RCC 7860 (cell line): ENCODE measurements around the gene DBNDD1.

ENCODE experiments used
- DNase-seq: peaks from one replicate; pipeline ENCODE4 v3.0.0-alpha.2; 2015; ENCODE audit warnings: low spot score
- FAIRE-seq: peaks from 2 replicates; lab custom pipeline; 2012; peaks lifted over from hg19 to GRCh38; lab: Jason Lieb, UNC

DBNDD1 gene

DNA sequence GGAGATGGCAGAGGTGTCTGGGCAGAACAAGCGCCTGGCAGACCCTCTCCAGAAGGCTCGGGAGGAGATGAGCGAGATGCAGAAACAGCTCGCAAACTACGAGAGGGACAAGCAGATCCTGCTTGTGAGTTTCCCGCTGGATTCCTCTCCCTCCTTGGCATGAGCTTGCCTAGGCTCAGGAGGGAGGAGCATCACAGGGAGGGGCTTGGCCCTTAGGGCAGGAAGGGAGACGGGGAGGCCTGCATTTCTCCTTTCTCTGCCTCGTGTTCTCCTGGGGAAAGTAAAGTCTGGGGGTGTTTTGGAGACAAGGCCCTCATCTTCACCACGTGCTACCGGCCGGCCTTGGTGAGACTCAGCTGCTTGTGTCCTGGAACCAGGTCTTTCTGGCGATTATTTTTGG, 18.0 kb upstream of the DBNDD1 start:
- no peak for FAIRE-seq
- DNase-seq = no peak

DNA sequence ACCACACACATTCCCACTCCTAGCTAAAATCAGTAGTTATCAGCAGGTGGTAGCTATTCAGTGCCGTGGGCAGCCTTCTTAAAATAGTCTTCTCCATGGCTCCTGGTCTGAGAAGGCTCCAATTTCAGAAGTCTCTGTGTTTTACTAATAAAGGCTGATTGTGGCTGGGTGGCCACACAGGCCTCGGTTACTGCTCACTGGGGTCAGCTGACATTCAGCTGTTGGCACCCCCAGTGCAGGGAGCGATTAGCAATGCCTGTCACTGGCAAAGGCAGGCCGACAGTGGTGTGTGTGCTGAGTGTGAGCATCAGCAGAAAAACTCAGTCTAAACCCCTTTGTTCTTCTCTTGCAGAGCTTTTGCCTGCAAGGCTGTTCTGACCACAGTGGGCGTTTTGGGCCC, 16.6 kb upstream of the DBNDD1 start:
- no peak for DNase-seq
- no peak for FAIRE-seq

DNA sequence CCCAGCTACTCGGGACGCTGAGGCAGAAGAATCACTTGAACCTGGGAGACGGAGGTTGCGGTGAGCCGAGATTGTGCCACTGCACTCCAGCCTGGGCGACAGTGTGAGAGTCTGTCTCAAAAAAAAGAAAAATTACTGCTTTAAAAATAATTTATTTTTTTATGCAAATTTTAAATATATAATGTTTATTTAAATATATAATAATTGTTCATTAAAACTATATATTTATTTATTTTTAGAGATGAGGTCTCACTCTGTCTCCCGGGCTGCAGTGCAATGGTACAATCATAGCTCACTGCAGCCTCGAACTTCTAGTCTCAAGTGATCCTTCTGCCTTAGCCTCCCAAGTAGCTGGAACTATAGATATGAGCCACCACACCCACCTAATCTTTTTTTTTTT, 15.2 kb upstream of the DBNDD1 start:
- DNase-seq (no peak), FAIRE-seq (no peak)

DNA sequence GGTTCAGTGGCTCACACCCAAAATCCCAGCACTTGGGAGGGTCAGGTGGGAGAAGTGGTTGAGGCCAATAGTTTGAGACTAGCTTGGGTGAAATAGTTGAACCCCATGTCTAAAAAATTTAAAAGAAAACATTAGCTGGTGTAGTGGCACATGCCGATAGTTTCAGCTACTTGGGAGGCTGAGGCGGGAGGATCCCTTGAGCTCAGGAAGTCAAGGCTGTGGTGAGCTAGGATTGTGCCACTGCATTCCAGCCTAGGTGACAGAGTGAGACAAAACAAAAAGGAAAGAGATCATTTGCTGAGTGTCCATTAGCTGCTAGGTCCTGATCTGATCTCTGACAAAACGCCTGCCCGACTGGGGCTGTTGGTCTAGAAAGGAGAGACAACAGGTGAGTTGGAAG, 14.1 kb upstream of the DBNDD1 start:
- DNase-seq = no peak

DNA sequence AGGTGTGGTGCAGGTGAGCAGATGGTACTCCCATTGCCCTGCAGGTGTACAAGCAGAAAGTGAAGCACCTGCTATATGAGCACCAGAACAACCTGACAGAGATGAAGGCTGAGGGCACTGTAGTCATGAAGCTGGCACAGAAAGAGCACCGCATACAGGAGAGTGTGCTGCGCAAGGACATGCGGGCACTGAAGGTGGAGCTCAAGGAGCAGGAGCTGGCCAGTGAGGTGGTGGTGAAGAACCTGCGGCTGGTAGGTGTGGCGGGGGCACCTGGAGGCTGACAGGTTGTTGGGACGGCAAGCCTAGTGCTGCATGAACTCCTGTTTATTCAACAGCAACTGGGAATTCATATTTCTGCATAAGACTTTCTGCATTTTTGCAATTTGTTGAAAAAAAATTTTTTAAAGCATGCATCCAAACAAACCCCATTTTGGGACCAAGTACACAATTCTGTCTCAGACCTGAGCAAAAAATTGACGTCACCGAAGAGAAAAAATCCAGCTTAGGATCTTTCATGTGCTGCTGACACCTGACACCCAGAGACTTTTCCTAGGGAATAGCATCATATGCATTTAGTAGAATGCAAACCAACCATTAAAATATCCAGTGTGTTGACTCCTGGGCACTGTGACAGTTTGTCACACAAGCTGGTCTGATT, 13.5 kb upstream of the DBNDD1 start:
- FAIRE-seq (no peak), DNase-seq (no peak)

More for the DNA sequence above, 14.1 kb upstream of the DBNDD1 start:
- FAIRE-seq = no peak

DNA sequence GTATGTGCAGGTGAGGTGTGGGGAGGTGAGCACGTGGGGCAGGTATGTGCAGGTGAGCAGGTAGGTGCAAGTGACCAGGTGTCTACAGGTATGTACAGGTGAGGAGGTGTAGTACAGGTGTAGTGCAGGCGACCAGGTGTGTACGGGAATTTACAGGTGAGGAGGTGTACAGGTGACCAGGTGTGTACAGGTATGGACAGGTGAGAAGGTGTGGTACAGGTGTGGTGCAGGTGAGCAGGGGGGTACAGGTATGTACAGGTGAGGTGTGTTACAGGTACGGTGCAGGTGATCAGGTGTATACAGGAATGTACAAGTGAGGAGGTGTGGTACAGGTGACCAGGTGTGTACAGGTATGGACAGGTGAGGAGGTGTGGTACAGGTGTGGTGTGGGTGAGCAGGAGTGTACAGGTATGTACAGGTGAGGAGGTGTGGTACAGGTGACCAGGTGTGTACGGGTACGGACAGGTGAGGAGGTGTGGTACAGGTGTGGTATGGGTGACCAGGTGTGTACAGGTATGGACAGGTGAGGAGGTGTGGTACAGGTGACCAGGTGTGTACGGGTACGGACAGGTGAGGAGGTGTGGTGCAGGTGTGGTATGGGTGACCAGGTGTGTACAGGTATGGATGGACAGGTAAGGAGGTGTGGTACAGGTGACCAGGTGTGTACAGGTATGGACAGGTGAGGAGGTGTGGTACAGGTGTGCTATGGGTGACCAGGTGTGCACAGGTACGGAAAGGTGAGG, 12.8 kb upstream of the DBNDD1 start:
- FAIRE-seq (no peak), DNase-seq (no peak)

DNA sequence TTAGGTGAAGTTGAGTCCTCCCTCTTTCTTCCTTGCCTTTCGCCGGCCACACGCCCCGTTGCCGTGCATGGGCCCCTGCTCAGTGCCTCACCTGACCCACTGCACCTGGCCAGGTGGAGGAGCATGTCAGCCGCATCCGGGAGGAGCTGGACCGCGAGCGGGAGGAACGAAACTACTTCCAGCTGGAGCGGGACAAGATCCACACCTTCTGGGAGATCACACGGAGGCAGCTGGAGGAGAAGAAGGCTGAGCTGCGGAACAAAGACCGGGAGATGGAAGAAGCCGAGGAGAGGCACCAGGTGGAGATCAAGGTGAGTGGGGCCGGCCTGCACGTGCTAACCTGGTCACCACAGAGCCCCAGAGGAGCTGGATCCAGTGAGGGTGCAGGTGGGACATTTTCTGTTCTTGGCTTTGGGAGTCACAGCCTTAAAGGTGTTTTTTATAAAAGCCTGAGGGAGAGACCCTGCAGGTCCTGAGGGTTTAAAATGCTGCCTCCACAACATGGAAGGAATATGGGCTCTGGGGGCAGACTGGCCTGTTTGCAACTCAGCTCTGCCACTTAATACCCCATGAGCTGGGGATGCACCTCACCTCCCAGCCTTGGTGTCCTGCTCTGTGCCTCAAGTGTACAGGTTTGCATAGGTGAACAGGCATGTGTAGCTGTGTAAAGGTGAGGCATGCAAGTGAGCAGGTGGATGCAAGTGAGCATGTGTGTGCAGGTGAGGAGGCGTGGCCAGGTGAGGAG, 12.1 kb upstream of the DBNDD1 start:
- FAIRE-seq (no peak), DNase-seq (no peak)

DNA sequence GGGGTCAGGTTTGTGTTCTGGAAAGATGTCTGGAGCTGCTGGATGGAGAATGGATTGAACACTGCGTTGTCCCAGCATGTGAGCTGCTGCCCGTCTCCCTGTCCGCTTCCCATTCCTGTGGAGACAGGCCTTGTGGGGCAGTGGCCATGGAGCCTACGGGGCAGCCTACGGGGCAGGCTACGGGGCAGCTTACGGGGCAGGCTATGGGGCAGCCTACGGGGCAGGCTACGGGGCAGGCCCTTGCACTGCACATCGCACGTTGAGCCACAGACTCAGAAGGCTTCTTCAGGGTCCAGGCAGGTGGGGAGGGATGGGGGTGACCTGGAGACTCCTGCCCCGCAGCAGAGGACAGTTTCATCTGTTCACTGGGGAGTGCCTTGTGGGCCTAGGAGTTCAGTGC, 9.7 kb upstream of the DBNDD1 start:
- DNase-seq (no peak), FAIRE-seq (no peak)

DNA sequence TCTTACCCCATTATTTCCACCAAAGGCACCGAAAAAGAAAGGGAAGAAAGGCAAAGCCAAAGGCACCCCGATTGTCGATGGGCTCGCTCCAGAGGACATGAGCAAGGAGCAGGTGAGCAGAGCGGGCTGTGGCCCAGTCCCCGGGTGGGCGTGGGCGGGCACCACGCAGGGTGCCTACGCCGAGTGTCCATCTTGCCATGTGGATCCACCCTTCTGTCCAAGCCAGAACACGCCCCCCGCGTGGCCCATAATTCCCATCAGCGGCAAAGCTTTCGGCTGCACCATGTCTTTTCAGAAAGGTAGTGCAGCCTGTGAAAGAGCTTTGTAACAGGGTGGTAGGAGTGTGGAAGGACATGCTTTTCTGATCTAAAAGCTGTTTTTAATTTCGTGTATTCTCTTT, 8.4 kb upstream of the DBNDD1 start:
- FAIRE-seq (no peak), DNase-seq (no peak)

DNA sequence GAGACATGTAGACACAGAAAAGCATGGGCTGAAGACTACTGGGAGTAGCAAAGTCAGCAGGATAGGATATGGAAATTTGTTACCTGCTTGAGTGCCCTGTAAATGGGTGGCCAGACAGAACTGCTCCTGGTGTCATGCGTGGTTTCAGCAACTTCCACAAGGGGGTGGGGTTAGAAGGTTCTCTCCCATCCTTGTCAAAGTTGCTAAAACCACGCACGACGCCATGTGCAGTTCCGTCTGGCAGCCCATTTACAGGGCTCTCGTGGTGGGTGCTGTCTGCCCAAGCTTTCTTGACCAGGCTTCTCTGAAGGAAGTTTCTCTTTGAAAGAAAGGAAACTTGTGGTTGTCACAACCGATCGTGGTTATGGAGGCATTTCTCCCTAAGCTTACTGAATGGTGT, 6.9 kb upstream of the DBNDD1 start:
- no peak for DNase-seq
- FAIRE-seq = no peak

DNA sequence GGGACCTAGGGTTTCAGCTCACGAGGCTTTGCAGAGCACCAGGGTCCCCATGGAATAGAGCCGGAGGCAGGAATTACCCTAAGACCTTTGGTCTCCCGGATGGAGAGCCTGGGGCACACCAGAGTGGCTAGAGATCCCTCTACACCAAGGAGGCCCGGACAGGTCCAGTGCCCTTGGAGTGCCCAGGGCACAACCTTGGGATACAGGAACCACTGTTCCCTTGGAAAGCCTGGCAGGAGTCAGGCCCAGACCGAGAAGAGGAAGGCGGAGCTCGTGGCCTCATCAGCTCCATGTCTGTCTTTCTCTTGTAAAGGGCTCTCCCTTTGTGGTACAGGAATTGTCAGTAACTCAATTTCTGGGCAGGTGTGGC, 3.8 kb upstream of the DBNDD1 start:
- no peak for FAIRE-seq
- no peak for DNase-seq

DNA sequence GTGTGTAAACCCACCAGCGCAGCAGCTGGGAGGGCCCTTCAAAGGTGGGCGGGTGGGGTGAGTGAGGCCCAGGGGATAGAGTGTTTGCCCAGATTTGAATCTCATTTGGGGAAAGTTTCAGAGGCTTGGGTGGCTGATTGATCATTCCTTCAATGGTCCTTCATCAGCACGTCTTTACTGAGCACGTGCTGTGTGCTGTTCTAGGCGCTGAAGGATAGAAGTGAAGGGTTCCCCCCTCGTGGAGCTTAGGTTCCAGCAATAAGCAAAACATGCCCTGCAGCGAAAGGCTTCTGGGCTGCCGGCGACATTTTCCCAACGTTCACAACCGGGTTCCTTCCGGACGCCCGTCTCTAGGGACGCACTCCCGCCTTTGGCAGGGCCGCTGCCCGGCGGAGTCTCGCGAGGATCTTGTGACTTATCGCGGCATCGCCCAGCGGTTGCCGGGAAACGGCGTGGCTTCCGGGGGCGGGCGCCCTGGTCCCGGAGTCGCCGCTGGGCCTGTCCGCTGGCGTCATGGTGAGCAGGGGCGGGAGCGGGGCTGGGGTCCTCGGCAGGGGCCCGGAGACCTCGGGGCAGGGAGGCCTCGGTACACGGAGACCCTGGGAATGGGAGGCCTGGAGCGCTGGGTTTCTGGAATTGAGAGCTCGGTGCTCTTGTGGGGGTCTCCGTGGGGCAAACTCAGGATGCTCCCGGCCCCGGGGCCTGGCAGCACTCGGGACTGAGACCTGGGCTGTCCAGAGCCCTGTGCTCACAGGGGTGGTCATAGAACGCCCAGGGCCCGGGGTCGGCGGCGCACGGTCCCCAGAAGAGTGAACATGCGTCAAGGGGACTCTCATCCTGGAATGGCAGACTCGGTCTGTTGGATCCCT, 3.2 kb upstream of the DBNDD1 start:
- no peak for FAIRE-seq
- DNase-seq = peak; percentile 74

DNA sequence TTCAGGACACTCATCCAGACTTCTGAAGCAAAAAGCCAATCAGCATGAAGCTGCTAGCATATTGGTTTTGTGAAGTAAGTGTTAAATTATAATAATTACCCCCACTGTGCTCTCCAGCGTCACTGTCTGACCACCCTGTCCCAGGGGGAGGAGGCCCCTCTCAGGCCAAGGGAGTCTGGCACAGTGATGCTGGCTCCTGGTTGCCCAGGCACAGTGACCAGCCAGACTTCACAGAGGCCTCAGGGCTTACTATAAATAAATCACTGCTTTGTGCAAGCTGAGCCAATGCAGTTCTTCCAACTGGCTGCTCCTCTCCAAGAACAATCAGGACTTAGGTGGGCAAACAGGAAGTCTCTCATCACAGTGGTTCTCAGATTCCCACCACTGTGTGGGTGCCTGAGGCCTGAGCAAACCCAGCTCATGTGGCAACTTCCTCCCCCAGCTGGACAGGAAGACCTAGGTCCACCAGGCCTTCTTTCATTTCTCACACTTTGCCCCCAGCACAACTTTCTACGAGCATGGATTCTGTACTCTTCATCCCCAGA, 1.7 kb upstream of the DBNDD1 start:
- FAIRE-seq (no peak), DNase-seq (no peak)

DNA sequence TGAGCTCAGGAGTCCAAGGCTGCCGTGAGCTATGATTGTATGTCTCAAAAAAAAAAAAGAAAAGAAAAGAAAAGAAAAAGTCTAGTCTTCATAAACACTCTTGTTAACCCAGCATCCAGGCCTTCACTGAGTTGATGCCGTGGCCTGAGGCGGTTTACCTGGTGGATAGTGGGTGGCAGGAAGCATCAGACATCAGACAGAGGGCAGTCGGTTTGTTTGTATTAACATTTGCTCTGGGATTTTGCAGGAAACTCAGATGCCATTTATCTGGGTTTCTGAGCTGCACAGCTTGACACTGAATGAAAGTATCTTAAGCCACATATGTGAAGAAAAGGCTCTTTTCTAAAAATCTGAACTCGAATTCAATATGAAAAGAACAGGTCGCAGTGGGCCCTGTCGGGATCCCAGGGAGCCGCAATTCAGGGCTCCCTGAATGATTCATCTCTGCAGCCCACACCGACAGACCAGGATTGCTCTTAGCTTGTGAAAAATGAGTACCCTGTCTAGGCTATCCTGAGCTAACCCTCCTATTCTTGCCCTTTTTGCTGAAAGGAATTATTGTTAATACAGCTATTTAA, 1.1 kb upstream of the DBNDD1 start:
- FAIRE-seq = no peak
- DNase-seq = no peak

DNA sequence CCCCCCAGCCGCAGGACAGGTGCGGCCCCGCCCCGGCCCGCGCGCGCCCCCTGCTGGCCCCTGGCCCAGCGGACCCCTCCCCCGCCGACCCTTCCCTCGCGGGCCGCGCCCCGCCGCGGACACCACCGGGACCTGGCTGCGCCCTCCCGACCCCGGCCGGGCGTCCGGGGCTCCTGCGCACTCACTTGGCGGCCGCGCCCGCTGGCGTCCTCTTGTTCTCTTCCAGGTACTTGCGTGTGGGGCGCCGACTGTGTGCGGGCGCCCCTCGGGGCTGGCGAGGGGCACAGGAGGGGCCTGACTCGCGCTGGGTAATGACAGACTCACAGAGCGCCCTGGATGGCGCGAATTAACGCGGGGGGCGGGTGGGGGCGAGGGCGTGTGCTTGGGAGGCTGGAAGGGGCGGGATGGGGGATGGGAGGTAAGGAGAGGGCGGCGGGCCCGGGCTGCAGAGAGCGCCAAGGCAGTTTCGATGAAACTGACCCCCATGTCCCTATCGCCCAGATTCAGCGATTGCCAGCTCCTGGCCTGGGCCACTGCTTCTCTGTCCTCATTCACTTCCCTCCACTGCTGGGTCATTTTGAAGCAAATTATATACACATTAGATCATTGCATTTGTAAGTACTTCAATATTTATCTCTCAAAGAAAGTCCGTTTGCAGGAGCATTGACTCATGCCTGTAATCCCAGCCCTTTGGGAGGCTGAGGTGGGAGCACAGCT, 445 bp upstream of the DBNDD1 start:
- FAIRE-seq = no peak

DNA sequence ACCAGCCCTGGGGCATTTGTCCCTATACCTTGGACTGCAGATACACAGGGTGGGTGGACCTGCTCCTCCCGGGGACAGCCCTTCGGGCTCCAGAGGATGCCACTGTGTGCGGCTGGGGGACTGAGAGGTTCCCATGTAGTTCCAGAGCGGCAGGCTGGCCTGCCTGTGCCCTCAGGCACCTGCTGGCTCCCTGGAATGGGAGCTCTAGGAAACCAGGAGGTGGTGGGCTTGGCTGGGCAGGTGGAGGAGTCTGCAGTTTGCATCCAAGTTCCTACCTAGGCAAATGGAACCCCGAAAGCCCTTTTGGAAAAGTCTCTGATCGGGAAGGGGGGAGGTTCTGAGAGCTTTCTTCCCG, 982 bp downstream of the DBNDD1 start:
- no peak for FAIRE-seq
- DNase-seq = no peak

More for the DNA sequence above, 445 bp upstream of the DBNDD1 start:
- DNase-seq = peak; percentile 53

DNA sequence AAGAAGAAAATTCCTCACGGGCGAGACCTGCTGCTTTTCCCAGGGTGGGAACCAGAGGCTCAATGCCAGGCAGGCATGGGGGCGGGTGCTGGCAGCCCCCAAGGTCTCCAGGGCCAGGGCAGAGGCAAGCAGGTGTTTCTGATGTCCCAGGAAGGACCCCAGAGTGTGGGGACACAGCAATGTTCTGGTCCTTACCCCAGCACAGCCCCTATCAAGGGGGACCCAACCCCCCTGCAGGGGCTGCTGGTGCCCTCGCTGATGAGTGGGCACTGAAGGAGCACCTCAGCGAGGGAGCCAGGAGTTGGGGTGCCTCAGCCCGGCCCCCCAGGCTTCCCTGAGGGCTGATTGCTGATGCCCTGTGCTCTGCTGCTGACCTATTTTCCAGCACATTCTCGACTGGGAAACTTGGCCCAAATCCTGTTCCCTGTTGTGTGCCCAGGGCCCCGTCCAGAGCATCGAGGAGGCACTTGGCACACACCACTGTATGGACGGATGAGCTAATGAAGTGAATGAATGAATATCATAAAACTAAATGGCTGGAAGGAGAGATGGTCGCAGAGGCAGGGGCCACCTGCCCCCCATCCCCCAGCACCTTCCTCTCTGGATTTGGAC, 2.8 kb downstream of the DBNDD1 start:
- DNase-seq (no peak), FAIRE-seq (no peak)

DNA sequence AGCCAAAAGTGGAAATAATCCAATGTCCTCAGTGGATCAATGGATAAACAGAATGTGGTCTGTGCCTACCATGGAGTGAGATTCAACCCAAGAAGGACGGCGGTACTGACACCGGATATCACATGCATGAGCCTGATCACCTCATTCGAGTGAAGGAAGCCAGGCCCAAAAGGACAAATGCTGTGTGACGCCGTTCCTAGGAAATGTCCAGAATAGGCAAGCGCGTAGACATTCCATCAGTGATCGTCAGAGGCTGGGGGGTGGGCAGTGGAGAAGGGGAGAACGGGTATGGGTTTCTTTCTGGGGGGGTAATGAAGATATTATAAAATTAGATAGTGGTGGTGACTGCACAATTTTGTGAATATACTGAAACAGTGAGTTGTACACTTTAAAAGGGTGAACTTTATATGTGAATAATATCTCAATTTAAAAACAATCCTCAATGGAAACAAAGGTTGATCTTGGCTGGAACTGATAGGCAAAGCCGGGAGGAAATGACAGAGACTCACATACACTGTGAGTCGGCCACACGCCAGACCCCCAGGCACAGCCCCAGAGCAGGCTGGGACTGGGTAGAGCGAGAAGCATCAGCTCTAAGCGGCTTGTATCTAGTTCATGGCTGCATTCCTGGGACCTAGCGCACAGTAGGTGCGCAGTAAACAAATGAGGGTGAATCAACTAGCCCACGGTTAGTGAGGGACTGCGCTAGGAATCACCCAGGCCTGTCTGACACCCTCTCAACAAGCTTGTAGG, 3.5 kb downstream of the DBNDD1 start:
- DNase-seq (no peak), FAIRE-seq (no peak)
